HG03196 (cell line): Measurements from ENCODE around the gene AKAP6.

ENCODE experiments used
- ATAC-seq: cut with Tn5 transposase; IDR thresholded peaks from one replicate; pipeline ENCODE4 v1.9.1; 2021; ENCODE audit not compliant: unreplicated experiment

Gene AKAP6

GRCh38 chr14:32329146-32329545, at the start of gene AKAP6:
TSS of gene AKAP6 (plus strand) at chr14:32329298. CDS start at chr14:32433494, 104,196 bp downstream.
- ATAC-seq = no peak

GRCh38 chr14:32286602-32287001, 42.5 kb upstream of the AKAP6 start:
- ATAC-seq = no peak

- no peak for ATAC-seq
Measured at GRCh38 chr14:32296366-32296765, 32.7 kb upstream of the AKAP6 start.

DNA sequence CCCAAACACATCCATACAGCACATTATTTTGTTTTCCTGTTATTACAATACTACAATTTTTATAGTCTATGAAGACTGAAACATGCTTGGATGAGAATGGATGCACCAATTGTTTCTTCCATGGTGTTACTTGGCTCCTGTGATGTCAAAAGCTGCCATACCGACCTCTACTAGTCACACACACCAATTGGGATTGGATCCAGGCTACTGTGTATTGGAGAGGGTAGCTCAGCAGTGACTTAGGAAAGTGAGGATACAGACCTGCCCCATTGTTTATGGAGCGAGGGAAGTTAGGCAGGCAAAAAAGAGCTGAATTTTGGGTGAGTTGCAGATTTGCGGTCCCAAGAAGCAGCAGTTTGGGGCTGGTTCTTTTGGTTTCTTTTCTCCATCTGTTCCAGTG, 30.8 kb upstream of the AKAP6 start:
- no peak for ATAC-seq

DNA sequence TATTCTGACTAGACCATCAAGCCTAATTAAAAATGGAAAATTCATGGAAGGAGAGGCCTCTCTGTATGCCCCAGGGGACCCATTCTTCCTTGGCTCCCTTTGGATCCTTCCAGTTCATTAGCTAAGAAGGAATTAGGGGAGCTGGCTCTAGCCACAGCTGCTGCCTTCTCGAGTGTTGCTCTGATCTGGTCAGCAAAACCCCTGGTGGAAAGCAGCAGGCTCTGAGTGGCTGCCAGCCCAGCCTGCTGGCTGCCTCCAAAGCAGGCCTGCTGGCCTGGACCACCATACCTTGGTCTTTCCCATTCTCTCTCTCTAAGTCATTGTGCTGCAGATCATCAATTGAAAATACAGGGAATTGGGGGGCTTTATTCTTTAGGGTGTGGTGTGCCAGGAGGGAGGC, 29.0 kb upstream of the AKAP6 start:
- ATAC-seq = no peak

- no peak for ATAC-seq
Measured at GRCh38 chr14:32303865-32304264, 25.2 kb upstream of the AKAP6 start.

DNA sequence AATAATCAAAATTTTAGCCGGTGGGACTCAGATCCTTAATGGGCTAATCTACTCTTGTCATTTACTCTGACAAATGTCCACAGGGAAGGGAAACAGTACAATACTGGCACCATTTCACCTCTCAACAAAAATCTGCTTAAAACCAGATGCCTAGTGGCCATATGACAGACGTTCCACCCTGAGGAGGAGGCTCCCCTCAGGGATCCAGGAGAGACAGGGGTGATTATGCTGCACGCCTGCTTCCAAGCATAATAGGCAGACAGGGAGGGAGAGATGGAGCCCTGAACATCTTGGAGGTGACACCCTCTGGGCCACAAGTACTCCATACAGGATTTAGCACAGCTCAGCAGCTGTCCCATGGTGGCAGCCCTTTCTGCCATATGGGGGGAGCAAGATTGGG, 24.8 kb upstream of the AKAP6 start:
- no peak for ATAC-seq

GRCh38 chr14:32306549-32306948, 22.5 kb upstream of the AKAP6 start:
- ATAC-seq = no peak

GRCh38 chr14:32307881-32308582, 21.1 kb upstream of the AKAP6 start:
- no peak for ATAC-seq

DNA sequence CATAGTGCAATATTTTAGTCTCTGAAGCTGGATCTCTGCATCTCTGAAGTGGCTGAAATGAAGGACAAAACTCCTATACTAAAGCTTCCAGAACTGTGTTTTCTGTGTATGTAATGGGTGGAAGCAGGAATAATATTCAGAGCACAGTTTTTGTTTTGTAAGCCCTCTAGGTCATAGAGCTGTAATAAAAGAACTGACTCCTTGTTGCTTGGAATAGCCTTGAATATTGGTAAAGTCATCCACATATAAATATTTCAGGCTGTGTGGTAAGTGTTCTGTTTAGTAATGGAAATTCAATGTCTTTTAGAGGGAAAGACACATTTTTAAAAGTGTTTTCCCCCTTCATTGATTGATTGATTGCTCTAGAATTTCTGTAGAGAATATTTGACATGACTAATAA, 18.2 kb upstream of the AKAP6 start:
- ATAC-seq = no peak

- no peak for ATAC-seq
Measured at GRCh38 chr14:32311294-32312009, 17.6 kb upstream of the AKAP6 start.

GRCh38 chr14:32312010-32312331, 17.1 kb upstream of the AKAP6 start:
- no peak for ATAC-seq

DNA sequence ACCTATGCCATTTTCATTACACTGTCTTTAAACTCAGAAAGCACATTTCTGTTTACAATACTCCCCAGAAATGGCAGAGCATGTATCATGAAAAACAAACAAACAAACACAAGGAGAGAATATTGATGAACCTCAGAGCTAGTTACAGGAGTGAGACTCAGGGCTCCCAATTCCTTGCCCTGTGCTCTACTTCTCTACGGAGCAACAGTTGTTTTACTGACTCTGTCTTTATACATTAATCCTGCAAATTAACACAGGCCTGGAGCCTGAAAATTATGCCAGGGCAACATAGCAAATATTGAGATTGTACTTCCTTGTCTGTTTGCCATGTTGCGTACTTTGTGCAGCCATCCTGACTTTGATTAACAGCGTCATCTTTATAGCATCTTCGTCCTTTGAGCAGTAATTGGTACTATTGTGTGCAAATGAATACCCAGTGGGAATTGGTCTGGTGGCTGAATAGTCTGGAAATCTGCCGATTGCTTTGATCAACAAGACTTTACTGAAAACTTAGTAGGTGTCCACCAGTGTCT, 15.2 kb upstream of the AKAP6 start:
- ATAC-seq = no peak

DNA sequence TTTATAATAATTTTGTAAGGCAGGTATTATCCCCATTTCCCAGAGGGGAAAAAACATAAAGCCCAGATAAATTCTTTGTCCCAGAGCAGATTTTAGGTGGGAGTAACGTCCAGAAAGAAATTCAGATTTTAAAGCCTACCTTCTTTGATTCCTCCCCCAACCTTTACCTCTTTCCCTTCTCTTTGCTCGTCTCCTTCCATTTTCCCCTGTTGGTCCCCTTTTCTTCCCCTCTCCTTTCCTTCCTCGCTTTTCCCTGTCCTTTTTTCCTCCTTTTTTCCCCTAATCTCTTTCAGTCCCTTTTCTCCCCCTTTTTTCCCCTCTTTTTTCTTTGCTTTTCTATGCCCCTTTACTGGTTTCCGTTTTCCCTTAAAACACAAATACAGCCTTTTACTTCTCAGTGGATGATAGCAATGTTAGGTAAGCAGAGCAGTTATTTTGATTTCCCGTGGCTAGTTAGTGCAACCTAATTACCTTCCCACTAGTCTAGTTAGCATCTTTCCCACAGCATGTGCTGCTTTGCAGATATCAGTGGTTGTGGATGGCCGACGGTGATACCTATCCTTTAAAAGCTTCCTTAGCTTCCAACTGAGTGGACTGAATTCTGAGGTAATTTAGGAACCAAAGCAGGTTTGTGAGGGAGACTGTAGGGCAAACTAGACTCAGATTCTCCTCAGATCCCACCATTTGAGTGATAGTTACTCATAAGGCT, 10.9 kb upstream of the AKAP6 start:
- ATAC-seq = no peak

DNA sequence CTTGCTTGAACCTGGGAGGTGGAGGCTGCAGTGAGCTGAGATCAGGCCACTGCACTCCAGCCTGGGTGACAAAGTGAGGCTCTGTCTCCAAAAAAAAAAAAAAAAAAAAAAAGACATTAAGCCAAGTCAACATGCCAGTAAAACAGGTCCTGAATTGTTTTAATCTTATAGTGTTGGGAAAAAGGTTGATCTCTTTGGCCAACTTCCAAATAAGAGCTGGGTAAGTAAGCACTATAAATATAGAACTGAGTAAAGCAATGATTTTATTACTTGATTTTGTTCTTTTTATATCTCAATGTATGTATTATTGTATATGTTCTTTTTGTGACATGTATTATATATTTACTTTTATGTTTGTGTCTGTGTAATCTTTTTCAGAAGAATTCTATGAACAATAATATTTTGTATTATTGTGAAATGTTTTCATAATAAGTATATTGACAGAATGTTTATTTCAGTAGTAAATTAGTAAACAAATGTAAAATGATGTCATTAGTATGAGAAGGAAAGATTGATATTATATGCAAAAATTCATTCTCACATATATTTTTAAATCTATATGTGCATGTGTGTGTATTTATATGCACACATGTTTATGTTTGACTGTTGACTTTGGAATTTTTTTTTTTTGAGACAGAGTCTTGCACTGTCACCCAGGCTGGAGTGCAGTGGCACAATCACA, 9.6 kb upstream of the AKAP6 start:
- no peak for ATAC-seq

GRCh38 chr14:32324601-32325000, 4.5 kb upstream of the AKAP6 start:
- ATAC-seq = no peak

DNA sequence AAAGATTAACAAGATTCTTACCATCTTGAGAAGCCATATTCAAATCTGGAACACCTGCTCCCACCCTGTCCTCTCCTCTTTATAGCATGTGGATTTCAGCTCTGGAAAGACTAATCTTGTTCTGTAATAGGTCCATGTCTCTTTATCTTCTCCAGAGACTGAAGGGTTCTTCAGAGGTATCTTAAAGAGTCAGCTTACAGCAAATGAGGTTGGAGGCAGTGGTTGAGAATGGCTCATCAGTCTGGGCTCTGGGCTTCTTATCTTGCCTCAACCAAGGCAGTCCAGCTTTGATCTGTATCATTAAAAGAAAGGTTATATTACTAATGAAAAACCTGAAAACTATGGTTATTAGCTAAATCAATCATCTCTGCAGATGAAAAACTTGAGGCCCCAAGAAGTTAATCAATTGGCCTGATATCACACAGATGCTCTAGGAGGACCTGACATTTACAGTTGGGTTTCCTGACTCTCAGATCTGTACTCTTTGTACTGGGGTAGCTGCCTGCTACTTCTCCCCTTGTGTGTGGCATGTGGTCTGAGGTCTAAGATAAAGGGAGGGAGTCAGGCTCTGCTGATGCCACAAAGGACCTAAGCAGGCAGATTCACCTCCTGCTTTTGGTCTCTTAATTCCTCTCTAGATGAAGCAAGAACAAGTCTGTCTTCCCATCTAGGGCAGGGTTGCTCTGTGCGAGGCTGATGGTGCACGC, 1.7 kb upstream of the AKAP6 start:
- no peak for ATAC-seq

DNA sequence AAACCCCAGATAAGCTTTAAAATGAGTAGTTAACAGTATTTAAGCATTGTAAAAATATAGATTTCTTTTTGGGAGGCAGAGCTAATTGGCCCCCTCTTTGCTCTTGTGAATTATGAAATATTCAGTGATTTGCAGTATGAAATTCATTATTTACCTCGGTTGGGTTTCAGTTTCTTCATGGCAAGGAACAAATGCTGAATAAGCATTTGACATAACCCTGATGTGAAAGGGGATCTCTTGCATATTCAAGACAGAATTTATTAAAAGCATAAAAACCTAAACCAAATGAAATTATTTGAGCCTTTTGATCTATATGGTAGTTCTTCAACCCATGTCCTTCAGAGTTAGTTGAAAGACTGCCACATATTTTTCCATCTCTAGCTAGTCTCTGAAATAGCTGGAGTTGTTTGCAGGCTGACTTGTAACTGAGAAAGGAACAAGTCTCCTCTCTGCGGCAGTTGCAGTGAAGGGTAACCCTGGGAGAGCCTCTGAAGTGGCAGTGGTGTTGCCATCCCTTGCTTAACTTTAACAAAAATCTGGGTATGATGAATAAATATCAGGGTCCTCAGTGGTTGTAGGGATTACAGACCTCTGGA, 690 bp downstream of the AKAP6 start:
- ATAC-seq = no peak

- ATAC-seq = no peak
Measured at GRCh38 chr14:32330351-32331111, 1.4 kb downstream of the AKAP6 start.

DNA sequence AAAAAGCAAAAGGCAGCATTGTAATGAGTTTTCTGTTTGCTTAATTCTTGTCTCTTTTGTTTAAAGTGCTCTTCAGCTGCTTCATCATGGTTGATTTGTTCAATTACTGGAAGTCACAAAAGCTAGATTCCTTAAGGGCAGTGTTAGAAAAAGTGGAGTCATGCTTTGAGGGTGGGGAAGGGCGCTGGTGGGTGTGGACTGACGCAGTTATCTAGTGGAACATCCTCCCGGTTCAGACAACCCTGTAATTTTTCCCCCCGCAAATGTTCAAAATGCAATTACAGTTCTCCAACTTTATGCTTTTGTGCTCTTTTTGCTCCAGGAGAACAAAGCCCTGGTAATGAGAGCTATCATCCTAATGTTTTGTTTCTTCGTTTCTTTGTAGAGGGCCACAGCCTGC, 2.1 kb downstream of the AKAP6 start:
- no peak for ATAC-seq
